AG09319 (cell line): ENCODE results near the gene JARID2.

Experiments used
- DNase-seq: peaks from one replicate; pipeline ENCODE4 v3.0.0-alpha.2; 2010; ENCODE audit warnings: low read depth; ENCODE audit errors: extremely low read depth
- CTCF ChIP-seq: IDR thresholded peaks from 2 replicates; pipeline ENCODE4 v1.5.1; 2011; ENCODE audit warnings: low read depth, mild to moderate bottlenecking, inconsistent platforms, low read length, moderate library complexity

JARID2 gene

GRCh38 chr6:15417811-15418210 lies 171.9 kb downstream of the JARID2 start:
- TF ChIP-seq CTCF, result no peak
- DNase-seq, result no peak

GRCh38 chr6:15419493-15419892 lies 173.6 kb downstream of the JARID2 start:
- DNase-seq, result no peak
- no peak for TF ChIP-seq CTCF

- no peak for TF ChIP-seq CTCF
- DNase-seq, result no peak
These were observed 175.1 kb downstream of the JARID2 start for GRCh38 chr6:15420959-15421438.

- DNase-seq, result no peak
- no peak for TF ChIP-seq CTCF
These were observed 176.3 kb downstream of the JARID2 start for GRCh38 chr6:15421945-15422733.

- TF ChIP-seq CTCF, result no peak
- DNase-seq, result no peak
These were observed 177.6 kb downstream of the JARID2 start for GRCh38 chr6:15423286-15423993.

- DNase-seq, result no peak
- TF ChIP-seq CTCF, result no peak
These were observed 180.1 kb downstream of the JARID2 start for GRCh38 chr6:15425947-15426346.

GRCh38 chr6:15426395-15426794 lies 180.5 kb downstream of the JARID2 start:
- no peak for TF ChIP-seq CTCF
- no peak for DNase-seq
